Frontal cortex (tissue), 4 donors: ENCODE data around the gene NEDD1. TPM values are rescaled to one million over a fixed set of nuclear protein-coding genes. Genes with fewer than 3 reads are reported as not detected.
A peak's percentile ranks its signal among the peaks of the same experiment; 100 is the strongest.

Source experiments
- DNase-seq, 2 donors: peaks; one replicate each; pipeline ENCODE4 v3.0.0; 2012; ENCODE audit warnings: low spot score in 2 of 2
- FAIRE-seq: peaks from 2 replicates; lab custom pipeline; 2012; peaks lifted over from hg19 to GRCh38; lab: Jason Lieb, UNC
- total RNA-seq: library from RNA; depleted of rRNA; stranded (reverse); fragments of >200 nt; gene quantifications from one replicate; pipeline ENCODE4 v1.2.3, GENCODE V29; 2014
- donor health status: control.
- donor health status: control.
- donor health status: control.

NEDD1 gene, protein sequence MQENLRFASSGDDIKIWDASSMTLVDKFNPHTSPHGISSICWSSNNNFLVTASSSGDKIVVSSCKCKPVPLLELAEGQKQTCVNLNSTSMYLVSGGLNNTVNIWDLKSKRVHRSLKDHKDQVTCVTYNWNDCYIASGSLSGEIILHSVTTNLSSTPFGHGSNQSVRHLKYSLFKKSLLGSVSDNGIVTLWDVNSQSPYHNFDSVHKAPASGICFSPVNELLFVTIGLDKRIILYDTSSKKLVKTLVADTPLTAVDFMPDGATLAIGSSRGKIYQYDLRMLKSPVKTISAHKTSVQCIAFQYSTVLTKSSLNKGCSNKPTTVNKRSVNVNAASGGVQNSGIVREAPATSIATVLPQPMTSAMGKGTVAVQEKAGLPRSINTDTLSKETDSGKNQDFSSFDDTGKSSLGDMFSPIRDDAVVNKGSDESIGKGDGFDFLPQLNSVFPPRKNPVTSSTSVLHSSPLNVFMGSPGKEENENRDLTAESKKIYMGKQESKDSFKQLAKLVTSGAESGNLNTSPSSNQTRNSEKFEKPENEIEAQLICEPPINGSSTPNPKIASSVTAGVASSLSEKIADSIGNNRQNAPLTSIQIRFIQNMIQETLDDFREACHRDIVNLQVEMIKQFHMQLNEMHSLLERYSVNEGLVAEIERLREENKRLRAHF
- total RNA-seq = 13.9 TPM

DNA sequence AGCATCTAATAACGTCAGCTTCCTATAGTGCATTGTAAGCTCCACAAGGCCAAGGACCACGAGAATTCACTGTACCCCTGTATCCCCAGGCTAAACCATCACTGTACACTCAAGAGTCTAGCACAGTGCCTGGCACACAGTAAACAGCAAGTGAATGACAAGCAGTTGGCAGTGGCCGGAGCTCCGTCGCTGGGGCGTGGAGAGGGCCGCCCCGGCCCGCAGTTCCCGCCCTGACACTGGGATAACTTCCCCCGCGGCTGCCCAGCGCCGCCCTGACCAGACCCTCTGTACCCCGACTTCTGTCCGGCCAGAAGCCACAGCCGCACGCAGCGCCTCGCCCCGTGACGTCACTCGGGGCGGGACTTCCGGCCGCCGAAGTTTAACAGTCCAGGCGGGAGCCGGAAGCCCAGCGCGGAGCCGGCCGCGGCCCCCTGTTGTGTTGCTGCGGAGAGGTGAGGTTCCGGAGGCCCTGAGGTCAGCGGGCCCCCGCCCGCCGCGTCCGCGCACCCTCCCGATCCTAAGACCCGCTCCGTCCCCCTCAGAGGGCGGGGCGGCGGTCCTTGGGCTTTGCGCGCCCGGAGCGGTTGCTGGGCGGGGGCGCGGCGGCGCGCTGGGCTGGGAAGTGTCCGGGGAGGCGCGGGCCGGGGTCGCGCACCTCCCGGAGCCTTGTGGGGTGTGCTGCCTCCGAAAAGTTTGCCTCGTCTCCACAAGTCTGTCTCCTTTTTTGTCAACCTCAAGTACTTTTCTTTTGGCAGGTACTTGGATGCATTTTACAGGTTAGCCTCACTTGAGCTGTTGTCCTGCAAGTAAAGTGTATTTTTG lies at the start of gene NEDD1:
NEDD1 (plus strand) TSS at position 409 of the 822 bp plus-strand sequence. CDS start 2,503 bp downstream, outside the sequence.
- peak; percentile 90 to 91 for DNase-seq
- no peak for FAIRE-seq

DNA sequence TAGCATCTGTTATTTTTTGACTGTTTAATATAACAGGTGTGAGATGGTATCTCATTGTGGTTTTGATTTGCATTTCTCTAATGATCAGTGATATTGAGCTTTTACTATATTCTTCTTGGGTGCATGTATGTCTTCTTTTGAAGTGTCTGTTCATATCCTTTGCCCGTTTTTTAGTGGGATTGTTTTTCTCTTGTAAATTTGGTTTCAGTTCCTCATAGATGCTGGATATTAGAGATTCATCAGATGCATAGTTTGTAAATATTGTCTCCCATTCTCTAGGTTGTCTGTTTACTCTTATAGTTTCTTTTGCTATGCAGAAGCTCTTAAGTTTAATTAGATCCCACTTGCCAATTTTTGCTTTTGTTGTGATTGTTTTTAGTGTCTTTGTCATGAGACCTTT lies 48.9 kb upstream of the NEDD1 start:
- no peak for FAIRE-seq
- DNase-seq = no peak

DNA sequence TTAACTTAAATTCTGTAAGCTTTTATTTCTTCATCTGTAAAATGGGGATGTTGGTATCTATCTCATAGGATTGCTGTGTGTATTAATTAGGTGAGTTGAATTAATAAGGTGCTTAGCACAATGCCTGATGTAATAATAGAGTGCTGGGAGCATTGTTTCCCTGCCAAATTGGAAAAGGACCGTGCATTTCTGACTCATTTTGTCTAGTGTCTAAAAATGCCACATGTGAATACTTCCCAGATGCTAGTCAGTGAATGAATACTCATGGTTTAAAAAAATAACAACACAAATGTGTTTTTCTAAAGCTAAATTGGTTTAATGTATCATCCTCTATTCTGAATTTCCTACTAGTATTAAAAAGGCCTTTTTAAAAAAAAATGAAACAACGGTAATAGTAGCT lies 45.4 kb upstream of the NEDD1 start:
- FAIRE-seq = no peak
- no peak for DNase-seq

DNA sequence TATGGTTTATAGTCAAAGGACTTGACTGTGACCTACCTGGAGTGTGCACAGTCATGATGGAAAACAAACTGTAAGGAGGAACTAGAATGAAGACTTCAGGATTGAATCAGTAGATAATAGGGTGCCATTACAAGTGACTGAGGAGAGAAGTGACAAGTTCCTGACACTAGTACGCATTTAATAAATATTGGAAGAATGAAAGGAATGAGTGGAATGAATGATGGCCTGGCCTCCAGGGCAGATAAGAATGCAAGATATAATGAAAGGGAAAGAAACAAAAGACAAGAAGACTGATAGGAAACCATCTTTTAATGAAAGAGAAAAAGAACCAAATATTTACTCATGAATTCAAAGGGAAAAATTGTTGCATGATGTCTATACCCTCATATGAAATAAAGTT lies 44.7 kb upstream of the NEDD1 start:
- FAIRE-seq (no peak), DNase-seq (no peak)

DNA sequence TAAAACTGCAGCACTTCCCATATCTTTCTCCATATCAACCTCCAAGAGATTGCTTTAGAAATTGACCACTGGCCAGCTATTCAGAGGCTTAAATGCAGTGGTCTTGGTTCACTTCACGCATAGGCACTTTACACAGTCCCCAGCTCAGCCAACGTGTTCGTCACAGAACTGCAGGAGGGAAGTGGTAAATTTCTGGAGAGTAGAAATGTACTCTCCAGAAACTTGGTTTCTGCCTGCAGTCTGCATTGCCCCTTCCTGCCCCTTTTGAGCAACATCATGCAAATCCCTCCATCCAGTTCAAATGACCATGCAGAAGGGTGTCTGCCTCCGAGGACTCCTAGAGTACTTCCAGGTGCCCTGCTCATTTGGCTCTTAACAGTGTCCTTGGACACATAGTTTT lies 42.7 kb upstream of the NEDD1 start:
- no peak for DNase-seq
- FAIRE-seq = no peak

DNA sequence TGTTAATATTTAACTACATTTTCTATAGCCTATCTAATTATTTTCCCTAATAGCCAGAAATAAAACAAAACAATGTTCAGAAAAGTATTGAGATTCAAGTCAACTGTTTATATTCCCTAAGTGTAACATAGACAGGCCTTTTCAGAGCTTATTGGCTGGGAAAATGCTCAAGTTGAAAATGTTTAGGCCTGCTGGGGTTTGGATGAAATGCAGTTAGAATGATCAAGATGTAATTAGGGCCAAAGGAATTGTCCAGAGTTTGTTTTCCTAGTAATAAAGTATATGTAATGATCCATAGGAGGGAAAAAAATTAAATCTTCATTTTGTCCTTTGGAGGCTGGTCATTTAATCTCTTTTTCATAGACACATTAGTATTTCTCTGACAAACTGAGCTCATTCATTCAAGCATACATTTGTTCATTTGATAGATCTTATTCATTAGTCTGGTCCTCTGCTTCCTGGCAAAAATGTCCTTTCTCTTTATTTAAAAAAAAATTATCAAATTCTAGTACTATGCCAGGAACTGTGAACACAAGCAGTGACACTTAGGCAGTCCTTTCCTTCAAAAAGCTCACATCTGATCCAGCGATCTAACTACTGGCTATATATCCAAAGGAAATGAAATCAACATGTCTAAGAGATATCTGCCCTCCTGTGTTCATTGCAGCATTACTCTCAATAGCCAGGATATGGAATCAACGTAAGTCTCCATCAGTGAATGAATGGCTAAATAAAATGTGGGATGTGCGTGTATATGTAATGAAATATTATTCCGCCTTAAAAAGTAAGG lies 40.1 kb upstream of the NEDD1 start:
- no peak for DNase-seq
- FAIRE-seq = no peak

DNA sequence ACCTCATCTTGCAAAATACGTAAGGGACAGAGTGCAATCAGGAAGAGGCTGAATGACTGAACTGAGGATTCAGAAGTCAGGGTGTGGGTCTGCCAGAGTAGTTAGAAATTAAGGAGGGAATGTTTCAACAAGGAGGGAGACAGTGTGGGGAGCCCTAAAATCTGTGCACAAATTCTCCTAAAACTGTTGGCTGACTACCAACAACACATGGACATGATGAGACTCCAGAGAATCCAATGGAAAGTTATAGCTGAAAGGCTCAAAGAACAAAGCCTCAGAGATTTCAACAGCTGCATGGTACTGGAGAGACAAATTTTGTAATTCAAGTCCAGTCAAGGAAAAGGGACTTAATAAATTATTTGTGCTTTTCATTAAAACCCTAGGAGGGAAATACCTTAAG lies 36.1 kb upstream of the NEDD1 start:
- FAIRE-seq (no peak), DNase-seq (no peak)

DNA sequence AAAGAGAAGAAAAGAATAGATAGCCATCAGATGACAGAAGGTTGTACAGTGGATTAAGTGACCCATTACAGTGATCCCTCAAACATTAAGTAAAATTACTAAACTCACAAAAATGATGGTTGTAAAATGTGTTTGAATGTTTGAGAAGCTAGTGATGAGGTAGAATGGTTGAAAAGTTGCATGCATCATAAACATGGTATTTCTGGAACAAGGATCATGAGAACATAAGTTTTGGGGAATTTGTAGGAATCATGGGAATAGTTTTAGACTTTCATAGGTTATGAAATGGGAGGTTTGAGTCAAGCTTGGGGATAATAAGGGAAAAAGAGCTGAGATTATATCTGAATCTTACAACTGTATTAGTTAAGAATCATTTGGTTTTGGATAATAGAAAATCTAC lies 34.1 kb upstream of the NEDD1 start:
- no peak for DNase-seq
- no peak for FAIRE-seq

DNA sequence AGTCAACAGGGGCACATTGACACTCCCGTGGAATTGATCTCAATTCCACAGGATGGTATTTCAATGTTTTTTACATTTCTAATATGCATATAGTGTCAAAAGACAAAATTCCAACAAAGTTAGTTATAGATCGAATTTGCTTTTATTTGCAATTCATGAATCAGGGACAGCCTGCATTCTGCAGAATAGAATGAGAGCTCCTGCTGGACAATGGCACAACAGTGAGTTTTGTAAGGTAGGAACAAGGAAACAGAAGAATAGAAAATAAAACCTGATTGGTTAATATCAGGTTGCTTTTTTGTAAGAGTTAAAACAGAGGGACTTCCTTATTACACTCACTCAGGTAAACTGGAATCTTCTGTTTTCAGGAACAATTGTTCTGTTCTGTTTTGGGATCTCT lies 32.8 kb upstream of the NEDD1 start:
- FAIRE-seq = no peak
- no peak for DNase-seq

DNA sequence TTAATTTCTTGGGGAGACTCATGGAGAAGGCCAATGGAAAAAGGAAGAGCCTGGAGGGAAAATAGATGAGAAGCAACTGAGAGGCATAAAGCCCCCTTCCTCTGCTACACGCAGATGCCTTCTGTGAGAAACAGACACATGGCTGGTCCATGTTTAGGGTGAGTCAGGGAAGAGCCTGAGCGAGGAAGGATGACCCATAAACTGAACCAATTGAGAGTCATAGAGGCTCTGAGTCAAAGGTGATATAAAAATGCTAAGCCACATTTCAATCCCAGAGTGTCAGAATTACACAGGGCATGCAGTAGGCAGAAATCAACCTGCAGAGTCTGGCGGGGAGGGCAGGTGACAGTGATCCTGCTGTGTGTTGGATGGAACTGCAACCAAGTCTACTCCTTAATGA lies 30.1 kb upstream of the NEDD1 start:
- no peak for DNase-seq
- FAIRE-seq = no peak

DNA sequence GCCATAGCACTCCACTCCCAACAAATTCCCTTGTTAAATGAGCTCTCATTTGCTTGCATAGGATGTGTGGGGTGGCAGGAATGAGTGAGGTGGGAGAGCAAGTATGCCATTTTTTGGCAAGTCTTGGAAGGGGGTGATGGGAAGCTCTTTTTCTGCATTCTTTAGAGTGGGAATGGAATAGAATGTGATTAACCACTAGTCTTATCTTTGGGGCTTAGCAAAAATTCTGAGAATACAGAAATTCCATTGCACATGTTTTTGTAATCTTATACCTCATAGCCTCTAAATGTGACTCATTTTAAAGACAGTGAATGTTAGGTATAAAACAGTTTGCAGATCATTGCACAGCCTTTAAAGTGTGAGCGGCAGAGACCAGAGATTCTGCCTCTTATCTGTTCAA lies 28.4 kb upstream of the NEDD1 start:
- no peak for FAIRE-seq

DNA sequence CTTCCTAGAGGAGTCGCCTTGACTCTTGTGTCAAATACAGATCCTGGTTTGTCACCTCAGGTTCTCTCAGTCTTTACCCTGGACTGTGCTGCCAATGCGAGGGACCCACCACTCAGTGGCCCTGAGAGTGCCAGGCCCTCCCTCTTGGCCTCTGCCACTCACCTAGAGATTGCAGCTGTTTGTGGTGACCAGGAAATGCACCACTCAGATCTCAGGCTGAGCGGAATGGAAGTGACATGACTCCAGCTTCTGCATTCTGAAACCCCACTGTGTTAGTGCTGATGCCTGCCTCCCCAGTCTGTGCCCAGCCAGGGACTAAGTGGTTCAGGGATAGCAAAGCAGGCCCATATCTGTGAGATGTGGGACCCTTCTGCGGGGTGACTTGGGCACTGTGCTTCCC lies 27.8 kb upstream of the NEDD1 start:
- FAIRE-seq (no peak), DNase-seq (no peak)

More for the DNA sequence above, 28.4 kb upstream of the NEDD1 start:
- no peak for DNase-seq

DNA sequence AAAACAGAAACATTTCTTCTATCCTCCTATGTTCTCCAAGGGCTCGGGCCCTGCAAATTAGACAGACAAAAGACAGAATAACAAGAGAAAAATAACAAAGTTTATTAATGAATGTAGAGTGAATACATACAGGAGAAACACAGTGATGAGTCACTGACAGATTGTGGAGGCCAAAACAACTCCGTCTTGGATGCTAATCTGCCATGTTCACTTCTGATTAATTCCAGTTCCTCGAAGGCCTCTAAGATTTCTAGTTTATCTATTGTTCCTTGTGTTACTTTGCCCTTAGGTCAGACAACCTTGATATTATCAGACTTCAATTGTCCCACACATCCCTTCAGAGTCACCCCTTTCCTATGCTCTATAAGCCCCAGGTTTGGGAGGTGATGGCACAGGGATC lies 26.8 kb upstream of the NEDD1 start:
- no peak for FAIRE-seq
- no peak for DNase-seq

DNA sequence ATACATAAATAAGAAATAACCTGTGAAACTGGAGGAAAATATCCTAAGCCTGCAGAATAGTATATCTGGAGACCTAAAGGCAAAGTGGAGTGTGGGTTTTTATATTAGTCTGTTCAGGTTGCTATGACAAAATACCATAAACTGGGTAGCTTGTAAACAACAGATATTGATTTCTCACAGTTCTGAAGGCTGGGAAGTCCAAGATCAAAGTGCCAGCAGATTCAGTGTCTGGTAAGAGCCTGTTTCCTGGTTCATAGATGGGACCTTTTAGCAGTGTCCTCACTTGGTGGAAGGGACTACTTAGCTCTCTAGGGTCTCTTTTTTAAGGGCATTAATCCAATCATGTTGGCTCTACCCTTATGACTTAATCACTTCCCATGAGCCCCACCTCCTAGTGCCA lies 25.4 kb upstream of the NEDD1 start:
- FAIRE-seq (no peak), DNase-seq (no peak)

DNA sequence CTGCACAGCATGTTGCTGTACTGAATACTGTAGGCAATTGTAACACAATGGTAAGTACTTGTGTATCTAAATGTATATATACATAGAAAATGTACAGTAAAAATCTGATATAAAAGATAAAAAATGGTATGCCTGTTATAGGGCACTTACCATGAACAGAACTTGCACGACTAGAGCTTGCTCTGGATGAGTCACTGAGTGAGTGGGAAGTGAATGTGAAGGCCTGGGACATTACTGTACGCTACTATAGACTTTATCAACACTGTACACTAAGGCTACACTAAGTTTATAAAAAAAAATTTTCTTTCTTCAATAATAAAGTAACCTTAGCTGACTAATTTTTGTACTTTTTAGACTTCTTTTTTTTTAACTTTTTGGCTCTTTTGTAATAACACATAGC lies 24.2 kb upstream of the NEDD1 start:
- no peak for DNase-seq
- no peak for FAIRE-seq

DNA sequence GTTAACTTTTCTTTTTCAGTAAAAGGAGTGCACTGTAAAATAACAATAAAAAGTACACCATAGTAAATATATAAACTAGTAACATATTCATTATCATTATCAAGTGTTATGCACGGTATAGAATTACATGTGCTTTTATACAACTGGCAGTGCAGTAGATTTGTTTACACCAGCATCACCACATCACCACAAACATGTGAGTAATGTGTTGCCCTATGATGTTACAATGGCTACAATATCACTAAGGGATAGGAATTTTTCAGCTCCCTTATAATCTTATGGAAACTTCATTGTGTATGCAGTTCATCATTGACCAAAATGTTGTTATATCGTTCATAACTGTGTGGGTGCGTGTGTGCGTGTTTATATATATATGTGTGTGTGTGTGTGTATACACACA lies 23.5 kb upstream of the NEDD1 start:
- DNase-seq (no peak), FAIRE-seq (no peak)

DNA sequence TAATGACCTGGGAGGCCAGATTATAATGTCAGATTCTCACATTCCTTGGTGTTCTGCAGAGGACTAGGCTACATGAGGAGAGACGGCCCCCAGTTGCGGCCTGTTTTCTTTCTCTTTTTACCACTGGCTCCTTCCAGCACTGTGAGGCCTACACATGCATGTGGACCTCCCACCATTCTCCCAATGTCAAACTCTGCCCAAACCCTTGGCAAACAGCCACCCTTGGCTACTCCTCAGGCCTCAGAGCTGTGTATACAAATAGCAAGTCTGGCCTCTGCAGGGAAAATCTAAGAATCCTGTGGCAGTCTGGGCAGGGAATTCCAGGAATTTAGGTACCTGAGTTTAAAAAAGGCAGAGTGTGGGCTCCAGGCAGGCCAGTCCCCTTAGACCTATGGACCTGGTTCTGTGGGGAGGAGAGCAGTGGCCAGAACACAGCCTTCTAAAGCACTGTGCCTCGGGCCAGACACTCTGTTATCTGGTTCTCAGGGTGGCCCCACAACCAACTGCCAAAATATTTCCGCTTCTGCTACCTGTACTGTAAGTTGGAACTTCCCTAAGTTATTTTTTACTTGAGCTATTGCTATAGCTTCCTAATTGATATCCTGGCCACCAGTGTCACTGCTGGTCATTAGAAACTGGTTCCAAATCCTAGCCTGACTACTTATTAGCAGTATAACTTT lies 19.9 kb upstream of the NEDD1 start:
- FAIRE-seq (no peak), DNase-seq (no peak)

DNA sequence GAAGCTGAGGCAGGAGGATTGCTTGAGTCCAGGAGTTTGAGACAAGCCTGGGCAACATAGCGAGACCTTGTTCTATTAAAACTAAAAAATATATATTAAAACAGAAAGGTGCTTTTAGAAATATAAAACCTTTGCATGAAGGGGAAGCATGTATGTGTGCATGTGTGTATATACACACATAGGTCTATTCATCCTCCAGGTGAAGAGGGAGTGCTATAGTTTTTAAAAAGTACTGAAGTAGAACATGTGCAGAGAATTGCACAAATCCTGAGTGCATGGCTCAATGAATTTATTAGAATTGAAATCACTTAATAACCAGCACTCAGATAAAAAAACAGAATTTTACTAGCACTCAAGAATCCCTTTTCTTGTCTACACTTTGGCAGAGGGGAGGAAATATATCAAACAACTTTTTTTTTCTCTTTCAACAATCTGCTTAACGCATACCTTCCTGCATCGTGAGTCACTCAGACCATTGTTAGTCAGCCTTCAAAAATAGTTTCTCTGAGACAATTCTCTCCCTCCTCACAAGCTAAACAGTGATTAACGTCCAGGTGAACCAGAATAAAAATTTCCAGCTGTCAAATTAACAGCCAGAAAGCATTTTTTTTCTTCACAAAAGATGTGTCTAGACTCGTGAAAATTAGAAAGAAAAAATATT lies 17.7 kb upstream of the NEDD1 start:
- FAIRE-seq (no peak), DNase-seq (no peak)

DNA sequence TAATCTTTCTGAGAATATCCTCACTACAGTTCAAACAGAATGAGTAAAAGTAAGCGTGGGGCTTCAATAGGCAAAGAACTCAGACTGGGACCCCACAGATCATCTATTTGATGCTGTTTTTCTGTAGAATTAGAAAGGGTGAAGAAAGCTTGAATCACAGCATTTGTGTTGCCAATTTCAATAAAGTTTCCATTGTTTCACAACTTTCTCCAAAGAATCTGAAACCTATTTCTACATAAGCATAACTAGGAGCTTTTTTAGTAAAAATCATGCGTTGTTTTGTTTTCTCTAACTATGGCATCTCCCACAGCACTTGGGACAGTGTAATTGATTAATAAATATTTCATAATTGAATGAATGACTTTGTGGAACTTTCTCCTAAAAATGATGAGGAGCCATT lies 16.7 kb upstream of the NEDD1 start:
- no peak for FAIRE-seq
- no peak for DNase-seq
